Epithelial cell of esophagus (primary cell): ENCODE data around the gene TELO2.
"Not testable (repeated sequence)": the region's sequence is repeated elsewhere in the genome, so short reads cannot be mapped to it uniquely, and the experiment has no call there.

ENCODE experiments used
- DNase-seq: peaks from one replicate; pipeline ENCODE4 v3.0.0; 2010; ENCODE audit warnings: low read depth
- H3K4me3 ChIP-seq: 2 replicates; pipeline ENCODE4 v1.5.1; 2011; ENCODE audit warnings: mild to moderate bottlenecking, low read length, control low read depth
- TF ChIP-seq, protein P1 (sequence below): IDR thresholded peaks from 2 replicates; pipeline ENCODE4 v1.5.1; 2011; ENCODE audit warnings: low read depth, mild to moderate bottlenecking, low read length, control low read depth, inconsistent platforms; ENCODE audit not compliant: insufficient read depth; ENCODE audit errors: missing control alignments

Gene TELO2

DNA sequence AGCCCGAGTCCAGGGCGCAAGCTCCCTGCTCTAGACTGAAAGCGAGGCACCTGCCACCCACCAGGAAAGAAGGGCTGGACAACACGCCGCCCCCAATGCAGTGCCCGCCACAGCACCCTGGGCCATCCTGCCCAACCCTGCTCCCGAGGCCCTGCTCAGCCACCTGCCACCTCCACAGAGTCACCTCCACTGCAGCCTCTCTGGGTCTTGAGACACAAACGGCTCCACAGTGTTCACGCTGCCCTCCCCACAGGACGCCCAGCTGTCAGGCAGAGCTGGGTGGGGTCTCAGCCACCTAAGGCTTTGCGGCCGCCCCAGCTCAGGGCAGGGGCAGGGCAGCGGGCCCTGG, 27.6 kb upstream of the TELO2 start:
- TF ChIP-seq, protein P1, sequence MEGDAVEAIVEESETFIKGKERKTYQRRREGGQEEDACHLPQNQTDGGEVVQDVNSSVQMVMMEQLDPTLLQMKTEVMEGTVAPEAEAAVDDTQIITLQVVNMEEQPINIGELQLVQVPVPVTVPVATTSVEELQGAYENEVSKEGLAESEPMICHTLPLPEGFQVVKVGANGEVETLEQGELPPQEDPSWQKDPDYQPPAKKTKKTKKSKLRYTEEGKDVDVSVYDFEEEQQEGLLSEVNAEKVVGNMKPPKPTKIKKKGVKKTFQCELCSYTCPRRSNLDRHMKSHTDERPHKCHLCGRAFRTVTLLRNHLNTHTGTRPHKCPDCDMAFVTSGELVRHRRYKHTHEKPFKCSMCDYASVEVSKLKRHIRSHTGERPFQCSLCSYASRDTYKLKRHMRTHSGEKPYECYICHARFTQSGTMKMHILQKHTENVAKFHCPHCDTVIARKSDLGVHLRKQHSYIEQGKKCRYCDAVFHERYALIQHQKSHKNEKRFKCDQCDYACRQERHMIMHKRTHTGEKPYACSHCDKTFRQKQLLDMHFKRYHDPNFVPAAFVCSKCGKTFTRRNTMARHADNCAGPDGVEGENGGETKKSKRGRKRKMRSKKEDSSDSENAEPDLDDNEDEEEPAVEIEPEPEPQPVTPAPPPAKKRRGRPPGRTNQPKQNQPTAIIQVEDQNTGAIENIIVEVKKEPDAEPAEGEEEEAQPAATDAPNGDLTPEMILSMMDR = no peak
- DNase-seq = no peak
- no peak overlapping the region for H3K4me3 ChIP-seq

DNA sequence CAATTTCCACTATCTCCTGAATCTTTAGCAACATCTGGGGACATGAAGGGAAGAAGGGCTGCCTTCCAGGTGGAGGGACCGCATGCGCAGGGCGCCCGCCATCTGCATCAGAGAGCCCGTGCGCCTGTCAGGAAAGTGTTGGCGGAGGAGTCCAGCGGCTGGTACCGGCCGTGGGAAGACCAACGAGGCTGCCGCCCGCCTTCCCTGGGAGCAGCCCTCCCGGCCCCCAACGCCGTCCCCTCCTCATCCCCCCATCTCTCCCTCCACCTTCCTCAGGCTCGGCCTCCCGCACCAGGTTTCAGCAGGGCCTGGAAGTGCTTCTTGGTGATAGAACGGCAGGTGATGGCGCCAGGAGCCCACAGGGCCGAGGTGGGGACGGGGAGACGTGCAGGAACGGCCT, 27.1 kb upstream of the TELO2 start:
- DNase-seq = no peak
- TF ChIP-seq, protein P1 = no peak
- H3K4me3 ChIP-seq = no peak overlapping the region

DNA sequence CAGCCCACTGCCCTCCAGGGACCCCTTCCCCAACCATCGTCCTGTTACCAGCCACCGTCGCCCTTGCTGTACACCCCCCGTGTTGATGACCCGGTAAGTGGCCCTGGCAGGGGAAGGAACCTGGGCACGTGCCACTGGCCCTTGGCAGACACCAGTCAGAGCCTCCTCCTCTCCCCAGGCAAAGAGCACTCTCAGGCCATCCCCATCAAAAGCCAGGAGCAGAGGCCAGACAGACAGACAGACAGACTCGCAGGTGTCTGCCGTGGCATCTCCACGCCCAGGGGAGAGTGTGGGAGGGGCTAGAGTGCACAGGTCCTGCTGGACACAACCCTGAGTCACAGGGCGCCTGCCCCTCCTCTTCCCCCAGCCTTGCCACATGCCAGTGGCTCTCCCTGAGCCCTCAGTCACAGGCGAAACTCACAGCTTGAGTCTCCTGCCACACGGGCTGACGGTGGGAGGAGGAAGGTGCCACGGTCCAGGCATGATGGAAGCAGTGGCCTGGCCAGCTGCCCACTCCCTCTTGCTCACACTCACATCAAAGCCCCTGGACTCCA, 26.1 kb upstream of the TELO2 start:
- no peak for DNase-seq

DNA sequence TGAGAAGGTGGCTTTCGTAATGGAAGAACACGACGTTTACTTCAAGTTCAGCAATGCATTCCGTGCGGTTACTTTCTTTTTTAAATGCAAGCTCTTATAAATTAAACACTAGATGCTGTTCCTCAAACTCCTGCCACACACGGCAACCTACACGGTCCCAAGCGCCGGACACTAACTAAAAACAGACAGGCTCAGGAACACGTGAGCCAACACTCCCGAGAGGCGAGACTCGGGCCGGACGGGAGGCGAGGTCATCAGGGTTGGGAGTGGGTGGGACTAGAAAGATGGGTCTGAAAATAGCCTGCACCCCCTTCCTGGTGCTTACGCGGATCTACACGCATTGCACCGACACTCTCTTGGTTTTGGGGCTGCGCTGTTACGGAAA, 24.7 kb upstream of the TELO2 start:
- H3K4me3 ChIP-seq = no peak overlapping the region
- DNase-seq = no peak
- TF ChIP-seq, protein P1 = no peak

More for the DNA sequence above, 26.1 kb upstream of the TELO2 start:
- no peak overlapping the region for H3K4me3 ChIP-seq
- TF ChIP-seq, protein P1 = no peak

DNA sequence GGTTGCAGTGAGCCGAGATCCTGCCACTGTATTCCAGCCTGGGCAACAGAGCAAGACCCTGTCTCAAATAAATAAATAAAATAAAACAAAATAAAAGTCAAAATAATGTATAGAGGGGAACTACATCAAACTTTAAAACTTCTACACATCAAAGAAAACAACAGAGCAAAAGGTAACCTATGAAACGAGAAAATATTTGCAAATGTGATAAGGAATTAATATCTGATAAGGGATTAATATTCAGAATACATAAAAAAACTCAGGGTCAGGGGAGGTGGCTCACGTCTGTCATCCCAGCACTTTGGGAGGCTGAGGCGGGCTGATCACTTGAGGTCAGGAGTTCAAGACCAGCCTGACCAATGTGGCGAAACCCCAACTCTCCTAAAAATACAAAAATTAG, 24.0 kb upstream of the TELO2 start:
- DNase-seq = not testable (repeated sequence)

DNA sequence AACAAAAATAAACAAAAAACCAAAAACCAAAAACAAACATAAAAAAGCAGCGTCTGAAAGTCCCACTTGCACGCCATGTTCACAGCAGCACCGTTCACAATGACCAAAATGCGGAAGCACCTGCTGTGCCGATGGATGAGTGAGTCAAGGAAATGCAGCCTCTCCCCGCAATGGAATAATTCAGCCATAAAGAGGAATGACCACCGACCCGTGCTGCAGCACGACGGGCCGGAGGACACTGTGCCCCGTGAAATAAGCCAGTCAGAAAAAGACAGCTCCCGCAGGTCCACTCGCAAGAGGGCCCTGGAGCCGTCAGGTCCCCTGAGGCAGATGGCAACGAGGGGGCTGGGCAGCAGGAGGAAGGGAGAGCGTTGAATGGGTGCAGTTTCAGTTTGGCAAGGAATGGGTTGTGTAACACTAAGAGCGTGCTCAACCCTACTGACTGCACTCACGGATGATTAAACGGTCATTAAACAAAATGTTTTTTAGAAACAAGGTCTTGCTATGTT, 23.4 kb upstream of the TELO2 start:
- TF ChIP-seq, protein P1 = no peak
- H3K4me3 ChIP-seq = no peak overlapping the region
- DNase-seq = no peak

More for the DNA sequence above, 24.0 kb upstream of the TELO2 start:
- H3K4me3 ChIP-seq = not testable (repeated sequence)

DNA sequence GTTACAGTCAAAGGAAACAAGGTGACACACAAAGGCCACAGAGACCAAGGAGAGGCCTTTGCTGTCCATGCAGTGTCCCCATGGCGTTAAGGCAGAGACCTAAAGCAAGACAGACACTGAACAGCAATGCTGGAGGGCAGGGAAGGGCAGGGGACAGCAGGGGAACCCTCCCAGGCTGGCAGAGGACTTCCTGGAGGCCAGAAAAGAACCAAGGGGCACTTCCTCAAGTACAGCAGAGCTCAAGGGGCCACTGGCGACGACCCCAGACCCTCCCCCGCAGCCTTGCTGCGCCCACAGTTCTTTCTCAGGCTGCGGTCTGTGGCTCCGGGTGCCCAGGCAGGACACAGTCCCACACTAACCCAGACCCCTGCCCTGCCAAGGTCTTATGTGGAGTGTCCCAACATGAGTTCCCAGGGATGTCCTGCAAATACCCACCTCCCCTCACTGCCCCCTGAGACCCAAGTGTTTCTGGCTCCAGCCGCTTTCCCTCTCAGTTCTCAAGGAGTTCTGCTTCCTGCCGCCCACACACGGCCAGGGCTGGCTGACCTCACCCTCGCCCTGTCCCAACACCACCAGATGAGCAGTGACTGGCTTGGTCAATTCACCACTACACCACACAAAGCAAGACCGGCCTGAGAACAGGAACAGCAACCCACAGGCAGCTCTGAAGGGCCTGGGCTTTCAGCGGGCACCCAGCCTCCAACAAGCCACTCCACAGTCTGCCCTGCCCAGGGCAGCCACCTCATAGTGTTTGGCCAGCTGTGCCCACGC, 22.5 kb upstream of the TELO2 start:
- H3K4me3 ChIP-seq = no peak overlapping the region
- TF ChIP-seq, protein P1 = no peak
- DNase-seq = no peak
